H1 (cell line): Measurements from ENCODE around the gene ARHGAP10. TPM values are rescaled to one million over a fixed set of nuclear protein-coding genes. Genes with fewer than 3 reads are reported as not detected.
A peak's percentile ranks its signal among the peaks of the same experiment; 100 is the strongest.

Source experiments
- CTCF ChIA-PET: fragments of 300-600 bp; sonication (Branson Sonifier 250); formaldehyde crosslinking; loops from one replicate; lab custom pipeline; 2021; ENCODE audit not compliant: partially characterized antibody; lab: Charles Lee
- POLR2A ChIA-PET: fragments of 300-600 bp; sonication (Branson Sonifier 250); formaldehyde crosslinking; loops from one replicate; lab custom pipeline; 2021; ENCODE audit warnings: inconsistent platforms; ENCODE audit not compliant: partially characterized antibody; lab: Charles Lee
- DNase-seq, 2 experiments: peaks; one replicate each; pipeline versions ENCODE4 v3.0.0 to v3.0.0-alpha.2; 2010 to 2022; ENCODE audit warnings: low spot score in 2 of 2, low read depth in 1 of 2, mixed read lengths in 1 of 2
- FAIRE-seq: peaks from 2 replicates; lab custom pipeline; 2011; peaks lifted over from hg19 to GRCh38; lab: Jason Lieb, UNC
- H2AFZ ChIP-seq: 2 replicates; pipeline ENCODE4 v1.8.1; 2012; ENCODE audit warnings: low read length, inconsistent platforms
- H2AK5ac ChIP-seq: 2 replicates; pipeline ENCODE4 v1.6.1; 2013; ENCODE audit warnings: low read depth, low read length
- H2BK120ac ChIP-seq: replicated peaks from 2 replicates; pipeline ENCODE3; 2013; ENCODE audit warnings: low read depth, low read length, inconsistent platforms
- H2BK12ac ChIP-seq: 2 replicates; pipeline ENCODE4 v1.6.1; 2013; ENCODE audit warnings: low read depth, low read length
- H2BK15ac ChIP-seq: 2 replicates; pipeline ENCODE4 v1.6.1; 2013; ENCODE audit warnings: low read length
- H2BK20ac ChIP-seq: 2 replicates; pipeline ENCODE4 v1.6.1; 2013; ENCODE audit warnings: low read length
- H2BK5ac ChIP-seq: 2 replicates; pipeline ENCODE4 v1.6.1; 2013; ENCODE audit warnings: low read depth, low read length
- H3K14ac ChIP-seq: 2 replicates; pipeline ENCODE4 v1.6.1; 2013; ENCODE audit warnings: inconsistent platforms; ENCODE audit not compliant: insufficient read length
- H3K18ac ChIP-seq: 2 replicates; pipeline ENCODE4 v1.6.1; 2013; ENCODE audit warnings: low read length; ENCODE audit errors: extremely low read depth
- H3K23ac ChIP-seq: 2 replicates; pipeline ENCODE4 v1.6.1; 2013; ENCODE audit warnings: inconsistent platforms; ENCODE audit not compliant: insufficient read length
- H3K23me2 ChIP-seq: 2 replicates; pipeline ENCODE4 v1.6.1; 2013; ENCODE audit warnings: low read depth, low read length
- H3K27ac ChIP-seq: 2 replicates; pipeline ENCODE4 v1.6.1; 2011; ENCODE audit warnings: low read depth, low read length, inconsistent platforms
- H3K27me3 ChIP-seq, 4 experiments: replicated peaks in 1 of 4; 1 replicate in 1 of 4; 2 replicates in 3 of 4; pipeline versions ENCODE4 v1.6.1 to v1.8.1; 2011 to 2013; ENCODE audit warnings: low read length in 3 of 4, mild to moderate bottlenecking in 3 of 4, inconsistent platforms in 2 of 4, mixed read lengths in 2 of 4, moderate library complexity in 1 of 4; ENCODE audit not compliant: control insufficient read depth in 3 of 4, insufficient read depth in 3 of 4; ENCODE audit errors: extremely low read depth in 1 of 4
- H3K36me3 ChIP-seq, 4 experiments: 2 replicates each; pipeline versions ENCODE4 v1.6.1 to v1.8.1; 2011 to 2013; ENCODE audit warnings: mild to moderate bottlenecking in 4 of 4, low read length in 3 of 4, moderate library complexity in 2 of 4, control low read depth in 1 of 4, inconsistent platforms in 1 of 4; ENCODE audit not compliant: insufficient read depth in 4 of 4, control insufficient read depth in 2 of 4
- H3K4ac ChIP-seq: replicated peaks from 2 replicates; pipeline ENCODE3; 2013; ENCODE audit warnings: low read length, low read depth, mixed read lengths, inconsistent platforms; ENCODE audit not compliant: insufficient read length
- H3K4me1 ChIP-seq, 4 experiments: replicated peaks in 1 of 4; 1 replicate in 1 of 4; 2 replicates in 3 of 4; pipeline versions ENCODE4 v1.6.1 to v1.8.1; 2011 to 2013; ENCODE audit warnings: low read length in 3 of 4, inconsistent platforms in 2 of 4, mixed read lengths in 1 of 4; ENCODE audit not compliant: insufficient read depth in 4 of 4, control insufficient read depth in 3 of 4
- H3K4me2 ChIP-seq, 2 experiments: 2 replicates each; pipeline versions ENCODE4 v1.6.1 to v1.8.1; 2011 to 2013; ENCODE audit warnings: low read depth in 2 of 2, low read length in 2 of 2, control low read depth in 1 of 2, inconsistent platforms in 1 of 2, mild to moderate bottlenecking in 1 of 2; ENCODE audit not compliant: insufficient read depth in 1 of 2
- H3K4me3 ChIP-seq, 4 experiments: fragments of 200-600, 300-600 bp in 1 of 4; sonication (generic), shearing (Covaris generic), sonication (Bioruptor Twin) in 1 of 4; 2 replicates each; pipeline versions ENCODE4 v1.5.1 to v1.8.1; 2011 to 2016; ENCODE audit warnings: low read length in 4 of 4, low read depth in 3 of 4, control low read depth in 2 of 4, inconsistent platforms in 2 of 4, mild to moderate bottlenecking in 2 of 4, mixed read lengths in 1 of 4, moderate library complexity in 1 of 4; ENCODE audit not compliant: insufficient read depth in 2 of 4; ENCODE audit errors: extremely low read depth in 1 of 4
- H3K56ac ChIP-seq: replicated peaks from 2 replicates; pipeline ENCODE3; 2013; ENCODE audit warnings: low read depth, mild to moderate bottlenecking, mixed read lengths, low read length, inconsistent platforms; ENCODE audit not compliant: insufficient read length
- H3K79me1 ChIP-seq: 2 replicates; pipeline ENCODE4 v1.6.1; 2013; ENCODE audit warnings: low read depth, low read length, control low read depth
- H3K79me2 ChIP-seq, 2 experiments: 2 replicates each; pipeline versions ENCODE4 v1.6.1 to v1.8.1; 2012 to 2013; ENCODE audit warnings: low read length in 2 of 2, mild to moderate bottlenecking in 2 of 2, inconsistent platforms in 1 of 2; ENCODE audit not compliant: insufficient read depth in 2 of 2, control insufficient read depth in 1 of 2
- H3K9ac ChIP-seq, 4 experiments: replicated peaks in 1 of 4; 1 replicate in 1 of 4; 2 replicates in 3 of 4; pipeline versions ENCODE4 v1.6.1 to v1.8.1; 2011 to 2013; ENCODE audit warnings: low read depth in 3 of 4, low read length in 3 of 4, control low read depth in 2 of 4, mild to moderate bottlenecking in 2 of 4, moderate library complexity in 2 of 4, inconsistent platforms in 1 of 4; ENCODE audit errors: extremely low read depth in 1 of 4
- H3K9me3 ChIP-seq, 2 experiments: 2 replicates each; pipeline versions ENCODE4 v1.6.1 to v1.8.1; 2012 to 2013; ENCODE audit warnings: mild to moderate bottlenecking in 2 of 2, moderate library complexity in 2 of 2, control low read depth in 1 of 2, inconsistent platforms in 1 of 2, low read depth in 1 of 2, low read length in 1 of 2, mixed read lengths in 1 of 2; ENCODE audit not compliant: insufficient read depth in 2 of 2
- H4K20me1 ChIP-seq, 2 experiments: replicated peaks in 1 of 2; 2 replicates each; pipeline versions ENCODE3 to v1.8.1; 2011 to 2013; ENCODE audit warnings: inconsistent platforms in 2 of 2, low read length in 2 of 2, mild to moderate bottlenecking in 1 of 2; ENCODE audit not compliant: insufficient read depth in 2 of 2, control insufficient read depth in 1 of 2
- H4K5ac ChIP-seq: 2 replicates; pipeline ENCODE4 v1.6.1; 2013; ENCODE audit warnings: low read length, low read depth, mixed read lengths, inconsistent platforms; ENCODE audit not compliant: insufficient read length
- H4K8ac ChIP-seq: 2 replicates; pipeline ENCODE4 v1.8.0; 2013; ENCODE audit warnings: mild to moderate bottlenecking, moderate library complexity, low read length, inconsistent platforms; ENCODE audit not compliant: insufficient read depth; ENCODE audit errors: extremely low read depth
- H4K91ac ChIP-seq: replicated peaks from 2 replicates; pipeline ENCODE3; 2013; ENCODE audit warnings: low read length, mixed read lengths, inconsistent platforms; ENCODE audit not compliant: insufficient read length
- FOSL1 ChIP-seq: IDR thresholded peaks from 2 replicates; pipeline ENCODE4 v1.6.1; 2011; ENCODE audit warnings: mild to moderate bottlenecking, low read depth, low read length, moderate library complexity; ENCODE audit not compliant: insufficient read depth
- POLR2AphosphoS5 ChIP-seq: IDR thresholded peaks from 2 replicates; pipeline ENCODE4 v1.6.1; 2011; ENCODE audit warnings: low read depth, low read length
- SUZ12 ChIP-seq: fragments of 200-600 bp; sonication (generic); IDR thresholded peaks from 2 replicates; pipeline ENCODE4 v1.6.1; 2012; ENCODE audit warnings: mild to moderate bottlenecking, inconsistent platforms, low read length, moderate library complexity, mixed read lengths
- WGBS, 2 experiments: shearing (Covaris generic) in 1 of 2; methylation state at CpG; one replicate each; pipeline versions ENCODE4 v1.1.6 to v1.1.7; 2013 to 2015; ENCODE audit warnings: low lambda C conversion rate in 2 of 2, mixed read lengths in 2 of 2, inconsistent platforms in 1 of 2, low coverage in 1 of 2, missing lambda C conversion rate in 1 of 2; ENCODE audit not compliant: insufficient replicate concordance in 2 of 2, insufficient coverage in 1 of 2, insufficient read length in 1 of 2; ENCODE audit errors: extremely low coverage in 1 of 2, missing lambda C conversion rate in 1 of 2; 5-methylcytosine and 5-hydroxymethylcytosine counted together
- polyA plus RNA-seq, 7 experiments: library from polyadenylated mRNA; depleted of rRNA in 3 of 7; stranded (reverse) in 5 of 7; unstranded in 2 of 7; fragments of >200 nt in 5 of 7; fragments of 200-250 nt in 2 of 7; gene quantifications; 1 replicate in 5 of 7; 2 replicates in 1 of 7; 4 replicates in 1 of 7; pipeline versions ENCODE4 v1.2.1 to v1.2.3, GENCODE V29; 2011 to 2013; ENCODE audit warnings: missing spikeins in 2 of 7, mixed read lengths in 2 of 7
- total RNA-seq: library from RNA; stranded (reverse); fragmentation: NEBNext Ultra II Directional; extraction: Animal tissue kit (Norgen Biotek cat#: 25700); gene quantifications from 2 replicates; pipeline ENCODE4 v1.2.1, GENCODE V29; 2021

Gene ARHGAP10
- total and polyA plus RNA-seq, 2 of the 8 experiments (the other 6 are each of a cell fraction or from before 2014, with no cell fraction given), result 3.7 to 6.1 TPM

GRCh38 chr4:147780137-147780777, 48.4 kb downstream of the ARHGAP10 start:
- Histone ChIP-seq H3K4me3 (no peak overlapping the region), H3K36me3 (no peaks in the 10 kb centered on the region), H4K5ac (no peak overlapping the region), H3K27ac (no peak overlapping the region), H3K18ac (no peak overlapping the region), H3K79me2 (no peaks in the 10 kb centered on the region; a peak in 1 of 4 replicates), H4K20me1 (no peaks in the 10 kb centered on the region), H3K27me3 (no peaks in the 10 kb centered on the region), H2AK5ac (no peak overlapping the region), H2BK20ac (no peak overlapping the region), H2AFZ (no peak overlapping the region)
- no peak for DNase-seq
- no peak for TF ChIP-seq POLR2AphosphoS5
- TF ChIP-seq FOSL1, result no peak
- no peak for TF ChIP-seq SUZ12
- TF ChIP-seq, all 59 proteins: peak for 0
- WGBS, 2 experiments, result 85% methylated on average over 7 of the region's 7 CpGs; no CpG with 5 or more reads in 1 of the 2 experiments
- no peak overlapping the region for H2BK120ac ChIP-seq
- H3K9ac ChIP-seq, result no peak overlapping the region
- H3K23ac ChIP-seq, result no peak overlapping the region
- no peak overlapping the region for H3K14ac ChIP-seq
- 0 out of 2 replicates have a peak overlapping the region, but pooled peaks have one; percentile 40 for H2BK15ac ChIP-seq
- POLR2A ChIA-PET, result no interaction called here
- H2BK12ac ChIP-seq, result peak overlapping the region; percentile 68; the same call in 1 of the 2 replicates
- H3K23me2 ChIP-seq, result no peaks in the 10 kb centered on the region
- H4K91ac ChIP-seq, result no peak overlapping the region
- no peaks in the 10 kb centered on the region for H3K4me1 ChIP-seq
- no peaks in the 10 kb centered on the region for H3K9me3 ChIP-seq
- H3K56ac ChIP-seq, result no peak overlapping the region
- no peak overlapping the region for H3K4me2 ChIP-seq
- H3K79me1 ChIP-seq, result no peaks in the 10 kb centered on the region; the same call in 1 of the 2 replicates
- H4K8ac ChIP-seq, result no peak overlapping the region
- no peak overlapping the region for H3K4ac ChIP-seq
- CTCF ChIA-PET, result interaction anchor here (0.9 to 1.4 kb wide), 3 partner anchors 12 to 87 kb away, joined by 3 to 4 read pairs (median 3); no protein-coding TSS in a partner anchor
- no peak for FAIRE-seq
- H2BK5ac ChIP-seq, result no peak overlapping the region; the same call in 1 of the 2 replicates
